ENCODE results near the gene RPS21. TPM values are rescaled to one million over a fixed set of nuclear protein-coding genes. Genes with fewer than 3 reads are reported as not detected.

RPS21 gene
- total and polyA plus RNA-seq, 11 donors = 434 to 3,051 (median 712) TPM

DNA sequence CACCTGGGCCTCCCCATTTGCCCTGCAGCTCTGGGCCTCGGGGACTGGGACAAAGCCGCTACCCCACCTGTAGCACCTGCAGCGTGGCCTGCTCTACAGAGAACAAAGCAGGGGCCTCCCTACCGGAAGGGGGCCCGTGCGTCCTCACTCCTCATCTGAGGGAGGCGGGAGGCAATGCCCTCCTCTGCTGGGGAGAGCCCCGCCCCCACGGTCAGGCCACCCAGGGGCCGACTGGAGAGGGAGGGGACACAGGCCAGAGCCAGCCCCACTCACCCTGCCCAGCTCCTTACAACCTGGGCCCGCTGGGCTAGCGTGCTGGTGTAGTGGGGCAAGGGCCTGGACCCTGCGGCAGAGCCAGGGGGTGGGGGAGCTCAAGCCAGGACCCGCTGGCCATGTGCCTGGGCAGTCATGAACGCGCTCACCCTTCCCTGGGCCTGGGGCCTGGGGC lies 27.8 kb upstream of the RPS21 start:
- TF ChIP-seq, protein P1, sequence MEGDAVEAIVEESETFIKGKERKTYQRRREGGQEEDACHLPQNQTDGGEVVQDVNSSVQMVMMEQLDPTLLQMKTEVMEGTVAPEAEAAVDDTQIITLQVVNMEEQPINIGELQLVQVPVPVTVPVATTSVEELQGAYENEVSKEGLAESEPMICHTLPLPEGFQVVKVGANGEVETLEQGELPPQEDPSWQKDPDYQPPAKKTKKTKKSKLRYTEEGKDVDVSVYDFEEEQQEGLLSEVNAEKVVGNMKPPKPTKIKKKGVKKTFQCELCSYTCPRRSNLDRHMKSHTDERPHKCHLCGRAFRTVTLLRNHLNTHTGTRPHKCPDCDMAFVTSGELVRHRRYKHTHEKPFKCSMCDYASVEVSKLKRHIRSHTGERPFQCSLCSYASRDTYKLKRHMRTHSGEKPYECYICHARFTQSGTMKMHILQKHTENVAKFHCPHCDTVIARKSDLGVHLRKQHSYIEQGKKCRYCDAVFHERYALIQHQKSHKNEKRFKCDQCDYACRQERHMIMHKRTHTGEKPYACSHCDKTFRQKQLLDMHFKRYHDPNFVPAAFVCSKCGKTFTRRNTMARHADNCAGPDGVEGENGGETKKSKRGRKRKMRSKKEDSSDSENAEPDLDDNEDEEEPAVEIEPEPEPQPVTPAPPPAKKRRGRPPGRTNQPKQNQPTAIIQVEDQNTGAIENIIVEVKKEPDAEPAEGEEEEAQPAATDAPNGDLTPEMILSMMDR (IDR thresholded peaks at IDR 0.05) = no peak
- TF ChIP-seq POLR2A (IDR thresholded peaks at IDR 0.05) = no peak
- WGBS, 4 donors = 48 to 63% (median 62%) methylated on average over 4 to 16 of the region's 16 CpGs
- Histone ChIP-seq H3K27me3 (peaks cover 0 to 4% (median 0%) of the 10 kb centered on the region in 9 donors), H3K9me3 (no peaks in the 10 kb centered on the region), H3K4me3 (peak overlapping the region in 4 of 12 donors; percentile 4 to 36 (median 29)), H3K36me3 (peaks cover 0 to 15% (median 0%) of the 10 kb centered on the region in 9 donors), H3K4me1 (peaks cover 45 to 96% (median 90%) of the 10 kb centered on the region in 12 donors), H3K27ac (peak overlapping the region; percentile 69 to 97 (median 93))
- DNase-seq (no peak), ATAC-seq (no peak)
- intact Hi-C loops (cut with DNase I) = loop anchor here in 2 of 10 donors (5.0 to 10.0 kb wide), 2 partner anchors 54 to 57 kb away; partner anchors contain the start of gene ADRM1 (in 2 of the 2)

DNA sequence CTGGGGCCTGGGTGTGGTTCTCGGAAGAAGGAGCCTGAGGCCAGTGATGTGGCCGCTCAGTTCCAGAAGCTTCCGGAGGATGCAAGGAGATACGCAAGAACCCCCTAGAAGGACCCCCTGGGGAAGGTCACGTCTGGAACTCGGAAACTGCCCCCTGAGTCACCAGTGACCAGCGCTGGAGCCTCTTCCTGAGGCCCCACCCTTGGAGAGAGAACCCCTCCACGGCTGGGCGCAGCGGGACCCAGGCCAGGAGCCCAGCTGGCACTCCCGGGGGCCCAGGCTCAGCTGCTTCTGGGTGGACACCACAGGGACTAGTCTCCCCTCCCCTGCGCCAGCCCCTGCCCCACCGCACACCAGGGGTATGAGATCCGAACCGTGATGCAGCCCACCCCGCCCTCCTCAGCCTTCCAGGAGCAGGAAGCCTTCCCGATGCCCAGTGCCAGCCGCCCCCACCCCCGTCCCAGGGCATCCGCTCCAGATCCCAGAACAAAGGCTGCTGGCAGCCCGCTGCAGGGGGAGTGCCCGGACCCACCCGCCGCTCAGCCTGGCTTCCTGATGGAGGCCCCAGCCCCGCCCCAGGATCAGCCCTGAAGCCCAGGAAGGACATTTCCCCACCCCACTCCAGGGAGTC lies 27.3 kb upstream of the RPS21 start:
- Histone ChIP-seq H3K4me1 (peaks cover 42 to 96% (median 92%) of the 10 kb centered on the region in 12 donors), H3K9me3 (no peaks in the 10 kb centered on the region), H3K27ac (peak overlapping the region; percentile 69 to 97 (median 93)), H3K4me3 (peak overlapping the region in 2 of 12 donors; percentile 27 to 36), H3K27me3 (peaks cover 0 to 4% (median 0%) of the 10 kb centered on the region in 9 donors), H3K36me3 (peaks cover 0 to 15% (median 0%) of the 10 kb centered on the region in 9 donors)
- DNase-seq (peak; percentile 65 to 85 (median 73)), ATAC-seq (peak; percentile 8 to 49 (median 18))
- WGBS, 4 donors = 44 to 65% (median 51%) methylated on average over 18 to 25 of the region's 25 CpGs
- TF ChIP-seq POLR2A (IDR thresholded peaks at IDR 0.05) = peak in 1 of 2 donors; percentile 12
- TF ChIP-seq, protein P1 (IDR thresholded peaks at IDR 0.05) = no peak
- intact Hi-C loops (cut with DNase I) = loop anchor here in 2 of 10 donors (5.0 to 10.0 kb wide), 2 partner anchors 55 to 57 kb away; partner anchors contain the start of gene ADRM1 (in 2 of the 2)

DNA sequence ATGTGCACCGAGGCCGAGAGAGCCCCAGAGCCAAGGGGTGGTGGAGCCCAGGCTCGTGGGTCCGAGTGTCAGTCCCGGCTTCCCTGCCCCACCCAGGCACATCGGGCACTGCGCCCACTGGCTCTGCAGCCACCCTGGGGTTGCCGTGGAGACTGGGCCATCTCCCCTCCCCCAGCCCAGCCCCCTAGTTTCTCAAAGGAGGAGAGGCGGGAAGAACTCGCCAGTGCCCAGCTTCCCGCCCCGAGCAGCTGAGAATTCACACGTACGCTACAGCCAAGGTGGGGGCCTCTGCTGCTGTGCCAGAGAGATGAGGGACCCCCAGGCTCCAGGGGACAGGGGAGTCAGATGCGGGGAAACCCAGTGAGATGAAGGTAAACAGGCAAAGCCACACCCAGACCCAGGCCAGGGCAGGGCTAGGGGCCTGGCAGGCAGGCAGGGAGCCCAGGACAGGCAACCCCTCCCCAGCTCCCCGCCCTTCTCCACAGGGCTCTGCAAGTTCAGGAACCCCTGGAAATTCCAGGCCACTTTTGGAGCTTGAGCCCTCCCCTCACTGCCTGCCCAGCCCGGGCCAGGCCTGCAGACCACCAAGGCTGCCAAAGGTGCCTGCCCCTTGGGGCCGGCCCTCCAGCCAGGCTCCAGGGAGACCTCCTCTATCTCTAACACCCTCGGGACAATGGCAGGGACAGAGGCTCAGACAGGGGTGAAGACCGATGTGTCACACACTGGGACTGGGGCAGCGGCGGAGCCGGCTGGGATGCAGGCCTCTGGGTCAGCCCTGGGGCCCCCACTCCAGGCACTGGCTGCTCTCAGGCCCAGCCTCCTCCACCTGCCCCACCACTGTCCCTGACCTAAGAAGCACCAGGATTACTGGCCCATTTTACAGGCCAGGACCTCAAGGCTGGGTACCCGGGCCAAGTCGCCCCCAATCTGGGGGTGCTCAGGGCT lies 25.8 kb upstream of the RPS21 start:
- H3K27me3 ChIP-seq = peaks cover 0 to 8% (median 0%) of the 10 kb centered on the region in 9 donors
- H3K9me3 ChIP-seq = no peaks in the 10 kb centered on the region
- TF ChIP-seq, protein P1 (IDR thresholded peaks at IDR 0.05) = no peak
- TF ChIP-seq POLR2A (IDR thresholded peaks at IDR 0.05) = no peak
- H3K4me3 ChIP-seq = no peak overlapping the region
- 46 to 65% (median 57%) methylated on average over 14 to 25 of the region's 25 CpGs for WGBS, 4 donors
- DNase-seq (peak; percentile 25 to 66 (median 33)), ATAC-seq (no peak)
- intact Hi-C loops (cut with DNase I) = no loop called here
- H3K4me1 ChIP-seq = peaks cover 33 to 96% (median 90%) of the 10 kb centered on the region in 12 donors
- H3K36me3 ChIP-seq = peaks cover 0 to 15% (median 0%) of the 10 kb centered on the region in 9 donors
- H3K27ac ChIP-seq = peak overlapping the region; percentile 37 to 97 (median 81)

Measured in heart left ventricle (tissue), 16 donors.